LNCaP clone FGC (cell line): ENCODE results near the gene CEACAM19.

Source experiments
- DNase-seq: peaks from one replicate; pipeline ENCODE4 v3.0.0-alpha.2; 2011; ENCODE audit warnings: low read depth
- H3K4me3 ChIP-seq: 2 replicates; pipeline ENCODE4 v1.5.1; 2011; ENCODE audit warnings: mild to moderate bottlenecking, low read depth, low read length, control low read depth
- TF ChIP-seq, protein P1 (sequence below): IDR thresholded peaks from 2 replicates; pipeline ENCODE4 v1.5.1; 2012; ENCODE audit warnings: mild to moderate bottlenecking; ENCODE audit not compliant: control insufficient read depth, insufficient read depth; ENCODE audit errors: extremely low read depth

The CEACAM19 gene

DNA sequence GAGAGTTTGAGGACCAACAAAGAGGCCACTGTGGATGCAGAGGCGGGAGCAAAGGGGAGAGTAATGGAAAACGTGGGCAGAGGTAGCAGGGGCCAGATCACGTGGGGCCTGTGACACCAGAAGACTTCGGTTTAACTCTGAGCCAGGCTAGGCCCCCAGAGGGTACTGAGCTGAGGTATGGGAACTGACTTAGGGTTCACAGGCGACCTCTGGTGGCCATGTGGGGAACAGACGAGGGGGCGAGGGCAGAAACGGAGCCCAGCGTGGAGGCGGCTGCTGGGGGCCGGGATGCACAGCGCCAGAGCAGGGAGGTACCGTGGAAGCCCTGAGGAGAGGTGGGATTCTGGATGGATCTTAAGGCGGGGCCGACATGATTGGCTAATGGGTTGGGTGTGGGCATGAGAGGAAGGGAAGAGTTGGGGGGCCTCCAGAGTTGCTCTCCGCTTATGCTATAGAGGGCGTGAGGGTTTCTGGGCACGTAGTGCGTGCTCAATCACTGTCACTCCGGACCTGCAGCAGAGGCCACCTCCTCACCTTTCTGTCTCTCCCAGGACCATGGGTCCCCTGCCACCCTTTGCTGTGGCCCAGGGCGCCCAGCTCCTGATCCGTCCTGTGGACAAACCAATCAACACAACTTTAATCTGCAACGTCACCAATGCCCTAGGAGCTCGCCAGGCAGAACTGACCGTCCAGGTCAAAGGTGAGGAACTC is 13.9 kb upstream of the CEACAM19 start:
- TF ChIP-seq, protein P1, sequence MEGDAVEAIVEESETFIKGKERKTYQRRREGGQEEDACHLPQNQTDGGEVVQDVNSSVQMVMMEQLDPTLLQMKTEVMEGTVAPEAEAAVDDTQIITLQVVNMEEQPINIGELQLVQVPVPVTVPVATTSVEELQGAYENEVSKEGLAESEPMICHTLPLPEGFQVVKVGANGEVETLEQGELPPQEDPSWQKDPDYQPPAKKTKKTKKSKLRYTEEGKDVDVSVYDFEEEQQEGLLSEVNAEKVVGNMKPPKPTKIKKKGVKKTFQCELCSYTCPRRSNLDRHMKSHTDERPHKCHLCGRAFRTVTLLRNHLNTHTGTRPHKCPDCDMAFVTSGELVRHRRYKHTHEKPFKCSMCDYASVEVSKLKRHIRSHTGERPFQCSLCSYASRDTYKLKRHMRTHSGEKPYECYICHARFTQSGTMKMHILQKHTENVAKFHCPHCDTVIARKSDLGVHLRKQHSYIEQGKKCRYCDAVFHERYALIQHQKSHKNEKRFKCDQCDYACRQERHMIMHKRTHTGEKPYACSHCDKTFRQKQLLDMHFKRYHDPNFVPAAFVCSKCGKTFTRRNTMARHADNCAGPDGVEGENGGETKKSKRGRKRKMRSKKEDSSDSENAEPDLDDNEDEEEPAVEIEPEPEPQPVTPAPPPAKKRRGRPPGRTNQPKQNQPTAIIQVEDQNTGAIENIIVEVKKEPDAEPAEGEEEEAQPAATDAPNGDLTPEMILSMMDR: peak; percentile 64
- no peak overlapping the region for H3K4me3 ChIP-seq
- no peak for DNase-seq

DNA sequence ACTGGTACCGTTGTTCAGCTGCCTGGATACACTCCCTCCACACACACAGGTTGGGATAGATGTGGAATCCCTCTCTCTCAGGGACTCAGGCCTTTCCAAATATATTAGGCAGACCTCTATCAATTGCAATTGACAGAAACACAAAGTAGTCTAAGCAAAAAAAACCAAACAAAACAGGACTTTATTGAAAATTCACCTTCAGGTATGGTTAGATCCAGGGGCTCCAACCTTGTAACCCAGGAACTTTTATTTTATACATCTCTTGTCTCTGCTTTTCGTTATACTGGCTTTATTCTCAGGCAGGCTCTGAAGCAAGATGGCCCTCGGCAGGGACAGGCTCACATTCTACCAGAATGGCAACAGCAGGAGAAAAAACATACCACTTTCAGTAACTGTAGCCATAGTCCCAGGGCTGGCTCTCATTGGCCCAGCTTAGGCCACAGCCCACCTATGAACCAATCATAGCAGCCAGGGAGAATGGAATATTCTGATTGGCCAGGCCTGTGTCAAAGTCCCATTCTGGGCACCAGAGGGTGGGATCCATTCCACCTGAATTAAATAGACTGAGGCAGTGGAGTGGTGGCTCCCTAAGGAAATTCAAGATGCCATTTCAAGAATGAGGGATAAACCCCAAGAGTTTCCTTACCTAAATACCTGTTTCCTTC is 13.1 kb upstream of the CEACAM19 start:
- TF ChIP-seq, protein P1: no peak
- no peak overlapping the region for H3K4me3 ChIP-seq
- DNase-seq: no peak

DNA sequence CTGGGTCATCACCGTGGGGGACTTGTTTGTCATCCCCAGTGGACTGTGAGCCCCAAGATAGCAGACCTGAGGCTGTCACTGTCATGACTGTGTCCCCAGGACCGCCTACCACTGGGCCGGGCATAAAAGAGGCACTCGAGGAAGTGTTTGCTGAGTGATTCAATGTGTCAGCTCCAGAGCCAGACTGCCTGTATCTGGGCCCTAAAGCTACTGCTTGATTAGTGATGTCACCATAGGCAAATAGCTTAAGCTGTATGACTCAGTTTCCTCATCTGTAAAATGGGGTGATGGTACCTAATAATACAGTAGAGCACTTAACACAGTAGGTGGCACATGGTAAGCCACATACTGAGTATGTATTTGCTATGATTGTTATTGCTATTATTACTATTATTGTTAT is 11.2 kb upstream of the CEACAM19 start:
- H3K4me3 ChIP-seq: no peak overlapping the region
- no peak for DNase-seq
- TF ChIP-seq, protein P1: no peak

DNA sequence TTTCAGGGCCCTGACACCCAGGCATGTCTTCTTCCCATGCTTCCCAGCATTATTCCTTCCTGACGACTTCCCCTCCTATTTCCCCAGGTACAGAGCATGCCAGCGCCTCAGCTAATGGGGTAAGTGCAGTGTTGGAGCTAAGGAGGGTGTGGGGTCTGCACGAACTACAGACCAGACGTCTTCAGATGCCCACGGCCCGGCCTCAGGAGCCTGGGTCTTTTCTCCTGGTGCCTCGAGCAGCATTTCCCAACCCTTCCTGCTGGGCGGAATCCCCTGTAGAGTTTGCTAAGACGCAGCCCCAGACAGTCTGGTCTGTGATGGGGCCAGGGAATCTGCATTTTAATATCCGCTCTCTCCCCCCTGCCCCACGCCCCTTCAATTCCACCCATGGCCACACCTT is 10.1 kb upstream of the CEACAM19 start:
- TF ChIP-seq, protein P1: no peak
- DNase-seq: no peak
- no peak overlapping the region for H3K4me3 ChIP-seq

DNA sequence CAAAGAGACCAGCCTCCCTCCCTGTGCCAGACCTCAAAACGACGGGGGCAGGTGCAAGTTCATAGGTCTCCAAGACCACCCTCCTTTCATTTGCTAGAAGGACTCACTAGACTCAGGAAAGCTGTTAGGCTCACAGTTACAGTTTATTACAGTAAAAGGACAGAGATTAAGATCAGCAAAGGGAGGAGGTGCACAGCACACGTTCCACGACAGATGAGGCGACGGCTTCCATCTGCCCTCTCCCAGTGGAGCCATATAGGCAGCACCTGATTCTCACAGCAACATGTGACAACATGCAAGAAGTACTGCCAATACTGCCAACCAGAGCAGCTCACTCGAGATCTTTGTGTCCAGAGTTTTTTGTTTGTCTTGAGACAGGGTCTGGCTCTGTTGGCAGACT is 9.4 kb upstream of the CEACAM19 start:
- TF ChIP-seq, protein P1: no peak
- no peak for DNase-seq
- no peak overlapping the region for H3K4me3 ChIP-seq

DNA sequence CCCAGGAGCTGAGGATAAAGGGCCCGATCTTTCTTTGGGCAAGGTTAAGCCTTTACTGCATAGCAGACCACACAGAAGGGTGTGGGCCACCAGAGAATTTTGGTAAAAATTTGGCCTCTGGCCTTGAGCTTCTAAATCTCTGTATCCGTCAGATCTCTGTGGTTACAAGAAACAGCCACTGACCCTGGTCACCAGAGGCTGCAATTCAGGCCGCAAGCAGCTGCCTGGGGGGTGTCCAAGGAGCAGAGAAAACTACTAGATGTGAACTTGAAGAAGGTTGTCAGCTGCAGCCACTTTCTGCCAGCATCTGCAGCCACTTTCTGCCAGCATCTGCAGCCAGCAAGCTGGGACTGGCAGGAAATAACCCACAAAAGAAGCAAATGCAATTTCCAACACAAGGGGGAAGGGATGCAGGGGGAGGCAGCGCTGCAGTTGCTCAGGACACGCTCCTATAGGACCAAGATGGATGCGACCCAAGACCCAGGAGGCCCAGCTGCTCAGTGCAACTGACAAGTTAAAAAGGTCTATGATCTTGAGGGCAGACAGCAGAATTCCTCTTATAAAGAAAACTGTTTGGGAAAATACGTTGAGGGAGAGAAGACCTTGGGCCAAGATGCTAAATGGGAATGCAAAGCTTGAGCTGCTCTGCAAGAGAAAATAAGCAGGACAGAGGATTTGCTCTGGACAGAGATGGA is 8.4 kb upstream of the CEACAM19 start:
- DNase-seq: no peak
- TF ChIP-seq, protein P1: no peak
- no peak overlapping the region for H3K4me3 ChIP-seq
